ENCODE measurements around the gene TUBGCP6. TPM values are rescaled to one million over a fixed set of nuclear protein-coding genes. Genes with fewer than 3 reads are reported as not detected.
A peak's percentile ranks its signal among the peaks of the same experiment; 100 is the strongest.

The TUBGCP6 gene
- total and polyA plus RNA-seq, 2 donors (not counting 1 experiment from before 2014, with no cell fraction given) = 137 to 178 TPM

DNA sequence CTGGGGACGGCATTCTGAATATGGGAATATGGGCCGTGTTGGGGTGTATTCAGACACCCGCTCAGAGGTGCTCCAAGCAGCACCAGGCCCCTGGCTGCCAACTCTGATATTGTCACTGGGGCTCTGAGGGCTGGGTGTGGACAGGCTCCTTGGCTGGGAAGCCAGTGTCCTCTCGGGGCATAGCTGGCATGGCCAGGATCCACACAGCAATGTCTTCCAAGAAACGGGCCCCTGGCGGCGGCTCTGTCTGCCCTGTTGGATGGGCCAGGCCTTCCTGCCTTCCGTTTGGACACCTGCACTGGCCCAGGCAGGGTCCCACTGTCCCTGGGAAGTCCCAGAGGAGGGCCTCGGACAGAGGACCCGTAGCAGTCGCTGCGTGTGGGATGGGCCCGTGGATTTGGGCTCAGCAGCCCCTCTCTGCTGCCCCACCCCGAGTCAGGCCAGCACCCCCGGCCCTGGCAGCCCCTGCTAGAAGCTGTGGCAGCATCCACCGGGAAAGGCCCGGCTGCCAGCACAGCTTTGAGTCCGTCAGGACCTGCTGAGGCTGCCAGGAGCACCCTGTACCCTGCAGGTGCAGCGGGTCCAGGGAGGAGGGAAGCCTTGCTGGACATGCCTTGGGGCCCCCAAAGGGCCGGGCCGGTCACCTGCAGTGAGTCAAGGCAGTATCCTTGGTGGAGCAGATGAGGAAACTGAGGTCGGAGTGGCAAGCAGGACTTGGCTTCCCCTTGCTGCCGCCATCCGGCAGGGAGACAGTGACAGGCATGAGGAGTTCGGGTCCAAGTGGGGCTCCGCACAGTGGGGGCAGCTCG lies 70.2 kb downstream of the TUBGCP6 start:
- no peaks in the 10 kb centered on the region for H4K20me1 ChIP-seq (ENCODE audit: control insufficient read depth, insufficient read depth, low read length, poor library complexity, severe bottlenecking)
- Mint-ChIP-seq H3K9me3 (ENCODE audit: insufficient read depth) (no peaks in the 10 kb centered on the region), H3K27ac (no peak overlapping the region), H3K4me1 (peaks cover 30% of the 10 kb centered on the region), H3K4me3 (no peak overlapping the region), H3K27me3 (peaks cover 16% of the 10 kb centered on the region)
- CTCF ChIA-PET = interaction anchor here (1.3 to 4.1 kb wide), 2 partner anchors 16 to 24 kb away, joined by 4 to 13 read pairs; no protein-coding TSS in a partner anchor
- H3K27ac ChIP-seq (ENCODE audit: low read length in 2 of 2) = no peak overlapping the region
- peaks cover 0 to 15% (median 8%) of the 10 kb centered on the region in 4 experiments for H3K27me3 ChIP-seq (replicated peaks in 1 of 4; ENCODE audit: control extremely low read depth in 1 of 4, control insufficient read depth in 3 of 4, insufficient read depth in 4 of 4, low read length in 3 of 4)
- no peak for TF ChIP-seq EZH2 (IDR thresholded peaks at IDR 0.05; ENCODE audit: borderline replicate concordance, insufficient read depth, low read depth, low read length, poor library complexity, severe bottlenecking)
- TF ChIP-seq, protein P1, sequence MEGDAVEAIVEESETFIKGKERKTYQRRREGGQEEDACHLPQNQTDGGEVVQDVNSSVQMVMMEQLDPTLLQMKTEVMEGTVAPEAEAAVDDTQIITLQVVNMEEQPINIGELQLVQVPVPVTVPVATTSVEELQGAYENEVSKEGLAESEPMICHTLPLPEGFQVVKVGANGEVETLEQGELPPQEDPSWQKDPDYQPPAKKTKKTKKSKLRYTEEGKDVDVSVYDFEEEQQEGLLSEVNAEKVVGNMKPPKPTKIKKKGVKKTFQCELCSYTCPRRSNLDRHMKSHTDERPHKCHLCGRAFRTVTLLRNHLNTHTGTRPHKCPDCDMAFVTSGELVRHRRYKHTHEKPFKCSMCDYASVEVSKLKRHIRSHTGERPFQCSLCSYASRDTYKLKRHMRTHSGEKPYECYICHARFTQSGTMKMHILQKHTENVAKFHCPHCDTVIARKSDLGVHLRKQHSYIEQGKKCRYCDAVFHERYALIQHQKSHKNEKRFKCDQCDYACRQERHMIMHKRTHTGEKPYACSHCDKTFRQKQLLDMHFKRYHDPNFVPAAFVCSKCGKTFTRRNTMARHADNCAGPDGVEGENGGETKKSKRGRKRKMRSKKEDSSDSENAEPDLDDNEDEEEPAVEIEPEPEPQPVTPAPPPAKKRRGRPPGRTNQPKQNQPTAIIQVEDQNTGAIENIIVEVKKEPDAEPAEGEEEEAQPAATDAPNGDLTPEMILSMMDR (IDR thresholded peaks at IDR 0.05) = no peak
- intact Hi-C loops (cut with micrococcal nuclease) = no loop called here
- H2AFZ ChIP-seq (ENCODE audit: insufficient read depth, low read depth, low read length, poor library complexity, severe bottlenecking) = no peak overlapping the region
- no peaks in the 10 kb centered on the region for H3K79me2 ChIP-seq (ENCODE audit: control insufficient read depth, insufficient read depth, low read length)
- 93% methylated on average over 27 of the region's 27 CpGs for WGBS (ENCODE audit: insufficient coverage)
- peaks cover 29 to 32% of the 10 kb centered on the region in 2 donors for H3K4me1 ChIP-seq (ENCODE audit: control insufficient read depth in 2 of 2, insufficient read depth in 2 of 2, low read length in 2 of 2)
- H3K9me3 ChIP-seq (ENCODE audit: control extremely low read depth in 1 of 3, control insufficient read depth in 2 of 3, insufficient read depth in 1 of 3, low read length in 2 of 3) = peaks cover 0 to 5% (median 0%) of the 10 kb centered on the region in 3 donors
- H3K9ac ChIP-seq (ENCODE audit: low read length) = no peak overlapping the region
- H3K4me2 ChIP-seq (replicated peaks; ENCODE audit: low read depth, low read length, poor library complexity, severe bottlenecking) = no peak overlapping the region
- DNase-seq (no peak), ATAC-seq (ENCODE audit: low read depth) (no peak)
- POLR2A ChIA-PET = interaction anchor here (1.5 to 8.0 kb wide), 3 partner anchors 10 to 16 kb away, joined by 3 to 54 read pairs (median 7); no protein-coding TSS in a partner anchor
- H3K36me3 ChIP-seq (replicated peaks in 1 of 2; ENCODE audit: control extremely low read depth in 1 of 2, control insufficient read depth in 1 of 2, extremely low read depth in 1 of 2, insufficient read depth in 2 of 2, low read length in 1 of 2) = no peaks in the 10 kb centered on the region
- no peak overlapping the region for H3K4me3 ChIP-seq (ENCODE audit: control extremely low read depth in 1 of 5, extremely low read depth in 1 of 5, insufficient read depth in 1 of 5, low read depth in 2 of 5, low read length in 4 of 5)

DNA sequence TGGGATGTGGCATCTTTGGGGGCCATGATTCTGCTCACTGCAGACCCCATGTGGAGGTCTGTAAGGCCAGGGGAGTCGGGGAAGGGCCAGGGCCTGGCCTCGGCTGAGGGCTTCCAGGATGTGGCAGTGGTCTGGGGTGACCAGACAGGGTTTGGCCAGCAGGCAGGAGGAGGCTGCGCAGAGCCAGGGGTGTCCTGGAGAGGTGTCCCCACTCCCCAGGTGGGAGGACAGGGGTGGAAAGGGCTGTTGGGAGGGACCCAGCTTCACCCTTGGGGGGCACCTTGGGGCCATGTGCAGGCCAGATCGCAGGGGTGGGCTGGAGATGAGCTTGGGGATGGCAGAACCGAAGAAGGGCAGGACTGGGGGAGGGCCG lies 70.9 kb downstream of the TUBGCP6 start:
- no peak overlapping the region for H3K27ac Mint-ChIP-seq
- peaks cover 33 to 36% of the 10 kb centered on the region in 2 donors for H3K4me1 ChIP-seq (ENCODE audit: control insufficient read depth in 2 of 2, insufficient read depth in 2 of 2, low read length in 2 of 2)
- no peak overlapping the region for H2AFZ ChIP-seq (ENCODE audit: insufficient read depth, low read depth, low read length, poor library complexity, severe bottlenecking)
- intact Hi-C loops (cut with micrococcal nuclease) = loop anchor here (1.0 to 2.0 kb wide), 3 partner anchors 10 to 37 kb away; no protein-coding TSS in a partner anchor
- H3K27me3 ChIP-seq (replicated peaks in 1 of 4; ENCODE audit: control extremely low read depth in 1 of 4, control insufficient read depth in 3 of 4, insufficient read depth in 4 of 4, low read length in 3 of 4) = peaks cover 0 to 20% (median 11%) of the 10 kb centered on the region in 4 experiments
- peaks cover 0 to 5% (median 0%) of the 10 kb centered on the region in 3 donors for H3K9me3 ChIP-seq (ENCODE audit: control extremely low read depth in 1 of 3, control insufficient read depth in 2 of 3, insufficient read depth in 1 of 3, low read length in 2 of 3)
- CTCF ChIA-PET = interaction anchor here (4.1 kb wide), 1 partner anchor 17 kb away, joined by 13 read pairs; no protein-coding TSS in a partner anchor
- WGBS (ENCODE audit: insufficient coverage) = 95% methylated on average over 6 of the region's 6 CpGs
- no peak overlapping the region for H3K9ac ChIP-seq (ENCODE audit: low read length)
- H3K27ac ChIP-seq (ENCODE audit: low read length in 2 of 2) = no peak overlapping the region
- peak overlapping the region; percentile 71 for H3K4me2 ChIP-seq (replicated peaks; ENCODE audit: low read depth, low read length, poor library complexity, severe bottlenecking)
- no peak overlapping the region for H3K4me3 Mint-ChIP-seq
- ATAC-seq (ENCODE audit: low read depth) (no peak), DNase-seq (no peak)
- no peaks in the 10 kb centered on the region for H3K79me2 ChIP-seq (ENCODE audit: control insufficient read depth, insufficient read depth, low read length)
- H3K27me3 Mint-ChIP-seq = peaks cover 18% of the 10 kb centered on the region
- TF ChIP-seq, protein P1 (IDR thresholded peaks at IDR 0.05) = no peak
- no peak for TF ChIP-seq EZH2 (IDR thresholded peaks at IDR 0.05; ENCODE audit: borderline replicate concordance, insufficient read depth, low read depth, low read length, poor library complexity, severe bottlenecking)
- no peaks in the 10 kb centered on the region for H3K36me3 ChIP-seq (replicated peaks in 1 of 2; ENCODE audit: control extremely low read depth in 1 of 2, control insufficient read depth in 1 of 2, extremely low read depth in 1 of 2, insufficient read depth in 2 of 2, low read length in 1 of 2)
- POLR2A ChIA-PET = interaction anchor here (1.4 to 8.0 kb wide), 3 partner anchors 10 to 21 kb away, joined by 3 to 54 read pairs (median 3); no protein-coding TSS in a partner anchor
- H4K20me1 ChIP-seq (ENCODE audit: control insufficient read depth, insufficient read depth, low read length, poor library complexity, severe bottlenecking) = no peaks in the 10 kb centered on the region
- H3K4me1 Mint-ChIP-seq = peaks cover 32% of the 10 kb centered on the region
- H3K4me3 ChIP-seq (ENCODE audit: control extremely low read depth in 1 of 5, extremely low read depth in 1 of 5, insufficient read depth in 1 of 5, low read depth in 2 of 5, low read length in 4 of 5) = no peak overlapping the region
- H3K9me3 Mint-ChIP-seq (ENCODE audit: insufficient read depth) = no peaks in the 10 kb centered on the region

All from B cell (primary cell).